Stimulated activated CD4-positive, alpha-beta T cell treated with anti-CD3 and anti-CD28 coated beads, Interleukin-15, amount 100 ng/mL, for 1 hour (primary cell): ENCODE measurements around the gene PAM16.
"Not testable (repeated sequence)": the region's sequence is repeated elsewhere in the genome, so short reads cannot be mapped to it uniquely, and the experiment has no call there.

Experiments used
- DNase-seq, 2 donors: peaks; one replicate each; pipeline ENCODE4 v3.0.0-alpha.2; 2020; ENCODE audit warnings: low read depth in 1 of 2, low spot score in 1 of 2

The PAM16 gene

GRCh38 chr16:4353675-4354074 is 2.6 kb upstream of the PAM16 start:
- DNase-seq, result no peak

GRCh38 chr16:4352843-4353242 is 1.7 kb upstream of the PAM16 start:
- DNase-seq, result no peak

DNA sequence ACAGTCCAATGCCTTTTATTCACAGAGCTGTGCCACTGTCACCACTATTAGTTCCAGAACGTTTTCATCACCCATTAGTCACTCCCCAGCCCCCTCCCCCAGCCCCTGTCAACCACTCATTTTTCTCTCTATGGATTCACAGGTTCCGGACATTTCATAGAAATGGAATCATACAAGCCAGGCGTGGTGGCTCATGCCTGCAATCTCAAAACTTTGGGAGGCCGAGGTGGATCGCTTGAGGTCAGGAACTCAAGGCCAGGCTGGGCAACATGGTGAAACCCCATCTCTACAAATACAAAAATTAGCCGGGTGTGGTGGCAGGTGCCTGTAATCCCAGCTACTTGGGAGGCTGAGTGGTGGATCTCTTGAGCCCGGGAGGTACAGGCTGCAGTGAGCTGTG is 759 bp upstream of the PAM16 start:
- DNase-seq, result no peak

GRCh38 chr16:4350365-4350786 is 745 bp downstream of the PAM16 start:
- DNase-seq, result no peak

GRCh38 chr16:4349332-4349731 is 1.8 kb downstream of the PAM16 start:
- DNase-seq, result no peak

GRCh38 chr16:4347765-4348509 is 3.2 kb downstream of the PAM16 start:
- DNase-seq, result no peak

- DNase-seq, result no peak
Measured at GRCh38 chr16:4347010-4347409, 4.1 kb downstream of the PAM16 start.

- DNase-seq, result no peak
Measured at GRCh38 chr16:4345836-4346781, 5.0 kb downstream of the PAM16 start.

DNA sequence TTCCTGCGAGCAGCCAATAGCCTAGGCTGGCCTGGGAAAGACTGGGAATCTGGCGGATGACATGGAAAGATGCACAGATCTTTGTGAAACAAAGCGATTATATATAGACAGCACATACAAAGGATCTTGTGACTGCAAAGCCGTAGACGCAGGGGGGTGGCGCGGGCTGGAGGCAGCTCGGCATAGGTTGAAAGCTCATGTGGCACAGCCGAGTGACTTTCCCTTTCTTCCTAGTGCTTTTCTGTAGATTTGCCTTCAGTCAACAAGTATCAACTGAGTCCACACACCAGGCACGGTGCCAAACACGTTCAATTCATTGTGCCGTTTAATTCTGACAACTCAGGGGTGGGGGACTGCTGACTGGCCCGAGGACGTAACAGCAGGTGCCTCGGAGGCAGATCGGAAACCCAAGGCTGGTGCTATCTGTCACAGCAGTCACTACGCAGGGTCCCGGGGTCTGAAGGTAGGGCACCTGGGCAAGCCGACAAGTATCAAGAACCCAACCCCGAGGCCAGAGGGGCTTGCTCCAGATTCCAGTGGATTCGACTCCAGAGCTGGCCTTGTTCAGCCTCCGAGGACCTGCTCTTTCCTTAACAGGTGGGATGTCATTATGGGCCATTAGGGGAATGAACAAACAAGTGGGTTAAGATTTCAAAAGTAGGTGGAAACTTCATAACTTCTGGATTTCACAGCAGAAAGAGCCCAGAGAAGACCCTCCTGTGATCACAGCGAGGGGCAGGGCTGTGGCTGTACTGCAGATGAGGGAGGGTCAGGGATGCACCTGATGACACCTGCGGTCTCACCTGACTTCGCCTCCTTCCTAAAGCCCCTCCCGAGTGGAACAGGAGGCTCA is 5.9 kb downstream of the PAM16 start:
- no peak for DNase-seq

- not testable (repeated sequence) for DNase-seq
Measured at GRCh38 chr16:4344300-4344982, 6.7 kb downstream of the PAM16 start.

- DNase-seq, result no peak
Measured at GRCh38 chr16:4342866-4343744, 8.0 kb downstream of the PAM16 start.

DNA sequence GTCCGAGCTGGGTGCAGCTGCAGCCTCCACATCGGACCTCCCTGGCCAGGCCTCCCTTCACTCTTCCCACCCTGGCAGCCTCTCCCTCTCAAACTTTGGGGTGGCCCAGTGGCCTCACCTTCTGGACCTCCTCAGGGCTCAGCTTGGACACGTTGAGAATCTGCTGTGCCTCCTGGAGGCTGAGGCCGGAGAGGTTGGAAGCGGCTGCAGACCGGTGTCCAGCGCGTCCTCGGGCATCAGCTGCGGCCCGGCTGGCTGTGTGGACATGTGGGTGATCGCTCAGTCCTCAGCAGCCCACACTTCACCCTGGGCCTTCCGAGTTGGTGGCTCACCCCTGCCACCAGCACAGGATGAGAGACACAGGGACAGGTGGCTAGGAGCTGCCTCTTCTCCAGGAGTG is 9.9 kb downstream of the PAM16 start:
- DNase-seq, result no peak

- DNase-seq, result no peak
Measured at GRCh38 chr16:4340443-4340842, 10.7 kb downstream of the PAM16 start.

- DNase-seq, result no peak
Measured at GRCh38 chr16:4339909-4340308, 11.2 kb downstream of the PAM16 start.

DNA sequence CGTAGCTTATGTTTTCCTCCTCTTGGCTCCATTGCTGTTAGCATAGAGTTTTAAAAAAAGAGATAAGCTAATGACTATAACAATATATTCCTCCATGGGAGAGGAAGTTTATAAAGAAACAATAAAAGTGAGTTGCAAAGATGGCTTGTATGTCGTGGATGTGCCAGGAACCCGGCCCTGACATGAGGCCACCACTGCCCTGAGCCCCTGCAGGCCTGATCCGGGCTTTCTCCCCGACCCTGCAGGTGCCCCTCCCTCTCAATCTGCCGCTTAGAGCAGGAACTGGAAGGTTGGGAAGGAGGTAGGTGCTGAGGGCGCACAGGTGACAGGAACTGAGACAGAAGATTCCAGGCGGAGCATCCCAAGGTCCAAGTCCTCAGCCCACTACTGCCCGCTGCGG is 11.7 kb downstream of the PAM16 start:
- no peak for DNase-seq

DNA sequence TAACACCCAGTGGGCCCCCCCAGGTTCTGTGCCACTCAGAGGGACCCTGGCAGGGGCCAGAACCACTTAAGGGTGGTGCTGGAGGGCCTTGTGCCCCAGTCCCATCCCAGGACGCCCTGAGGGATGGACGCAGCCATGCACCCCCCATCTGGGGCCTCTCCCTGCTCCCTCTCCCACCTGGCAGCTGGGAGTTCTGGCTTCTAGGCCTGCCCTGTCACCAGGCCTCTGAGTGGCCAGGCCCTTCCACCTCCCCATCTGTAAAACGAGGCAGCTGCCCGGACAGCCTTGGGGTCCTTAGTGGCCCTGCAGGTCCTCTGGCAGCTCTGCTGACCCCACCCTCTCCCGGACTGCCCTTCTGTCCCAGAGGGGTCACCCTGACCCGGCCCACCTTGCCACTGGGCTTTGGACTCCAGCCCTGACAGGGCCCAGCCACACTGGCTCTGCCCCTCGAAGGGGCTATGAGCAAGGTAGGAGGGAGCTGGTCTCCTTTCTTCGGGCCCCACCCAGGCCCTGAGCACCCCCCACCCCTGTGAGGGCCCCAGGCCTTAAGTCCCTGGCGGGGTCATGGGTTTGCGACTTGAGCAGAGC is 12.3 kb downstream of the PAM16 start:
- no peak for DNase-seq

DNA sequence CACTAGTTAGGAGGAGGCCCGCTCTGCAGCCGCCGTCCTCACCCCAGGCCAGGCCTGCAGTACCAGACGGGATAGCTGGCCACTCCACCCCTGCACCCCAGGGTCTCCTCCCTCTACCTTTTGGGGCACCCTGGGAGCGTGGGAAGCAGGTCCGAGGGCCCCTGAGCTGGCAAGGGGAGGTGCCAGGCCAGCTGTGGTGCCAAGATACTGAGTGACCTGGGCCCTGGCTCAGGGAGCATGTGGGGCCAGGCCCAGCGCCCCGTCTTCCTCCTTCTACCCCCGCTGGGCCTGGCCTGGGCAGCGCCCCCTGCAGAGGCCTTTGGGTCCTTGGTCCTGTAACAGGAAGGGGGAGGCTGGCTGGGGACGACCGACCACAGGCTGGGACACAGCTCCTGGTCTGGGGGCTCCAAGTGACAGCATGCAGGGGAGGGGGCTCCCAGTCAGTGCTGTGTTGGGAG is 13.0 kb downstream of the PAM16 start:
- no peak for DNase-seq

DNA sequence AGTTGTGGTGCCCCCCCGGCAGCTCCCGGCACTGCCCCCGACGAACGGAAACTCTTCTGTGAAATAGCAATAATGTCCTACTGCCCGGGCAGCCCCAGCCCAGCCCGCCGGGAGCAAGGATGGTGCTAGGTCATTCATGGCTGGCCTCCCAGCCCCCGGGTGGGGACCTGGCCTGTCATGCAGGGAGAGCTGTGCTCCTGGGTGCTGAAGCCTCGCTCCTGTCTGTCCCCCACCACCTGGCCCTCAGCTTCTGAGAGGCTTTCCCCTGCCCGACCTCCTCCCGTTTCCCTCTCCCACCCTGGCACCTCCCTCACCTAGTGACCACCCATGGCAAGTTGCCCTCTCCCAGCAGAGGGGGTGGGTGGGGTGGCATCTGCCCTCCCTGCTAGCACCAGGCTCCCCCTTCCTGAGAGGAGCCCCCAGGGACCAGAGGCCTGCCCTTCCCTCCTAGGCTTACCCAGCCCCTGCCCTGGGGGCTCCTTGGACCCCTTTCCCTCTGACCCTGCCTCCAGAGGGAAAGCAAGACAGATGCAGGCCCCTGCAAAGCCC is 13.5 kb downstream of the PAM16 start:
- no peak for DNase-seq
